ENCODE measurements around the gene OXCT2.
"Not testable (repeated sequence)": the region's sequence is repeated elsewhere in the genome, so short reads cannot be mapped to it uniquely, and the experiment has no call there.

Gene OXCT2

GRCh38 chr1:39791838-39792237 is 20.7 kb upstream of the OXCT2 start:
- no peak overlapping the region for H3K4me3 ChIP-seq (ENCODE audit: low read depth, low read length)
- TF ChIP-seq CTCF (IDR thresholded peaks at IDR 0.05; ENCODE audit: low read depth, low read length): no peak

- H3K4me3 ChIP-seq (ENCODE audit: low read depth, low read length): no peak overlapping the region
- TF ChIP-seq CTCF (IDR thresholded peaks at IDR 0.05; ENCODE audit: low read depth, low read length): no peak
Measured at GRCh38 chr1:39789571-39790110, 18.5 kb upstream of the OXCT2 start.

- no peak for TF ChIP-seq CTCF (IDR thresholded peaks at IDR 0.05; ENCODE audit: low read depth, low read length)
- H3K4me3 ChIP-seq (ENCODE audit: low read depth, low read length): no peak within 1 kb of the TSS
Measured at GRCh38 chr1:39788758-39789570, 17.8 kb upstream of the OXCT2 start, which contains the start of gene BMP8B. Gene BMP8B (minus strand): TSS chr1:39788865. CDS start chr1:39788485, 380 bp downstream.

- H3K4me3 ChIP-seq (ENCODE audit: low read depth, low read length): no peak overlapping the region
Measured at GRCh38 chr1:39788426-39788757, 17.2 kb upstream of the OXCT2 start.

GRCh38 chr1:39787964-39788363 is 16.8 kb upstream of the OXCT2 start:
- not testable (repeated sequence) for H3K4me3 ChIP-seq (ENCODE audit: low read depth, low read length)

More at GRCh38 chr1:39788426-39788757, 17.2 kb upstream of the OXCT2 start:
- TF ChIP-seq CTCF (IDR thresholded peaks at IDR 0.05; ENCODE audit: low read depth, low read length): no peak

- no peak overlapping the region for H3K4me3 ChIP-seq (ENCODE audit: low read depth, low read length)
- no peak for TF ChIP-seq CTCF (IDR thresholded peaks at IDR 0.05; ENCODE audit: low read depth, low read length)
Measured at GRCh38 chr1:39787468-39787867, 16.3 kb upstream of the OXCT2 start.

GRCh38 chr1:39787108-39787375 is 15.9 kb upstream of the OXCT2 start:
- H3K4me3 ChIP-seq (ENCODE audit: low read depth, low read length): not testable (repeated sequence)

GRCh38 chr1:39786303-39787107 is 15.4 kb upstream of the OXCT2 start:
- not testable (repeated sequence) for H3K4me3 ChIP-seq (ENCODE audit: low read depth, low read length)

GRCh38 chr1:39782685-39783084 is 11.5 kb upstream of the OXCT2 start:
- H3K4me3 ChIP-seq (ENCODE audit: low read depth, low read length): not testable (repeated sequence)

All from WI38 (cell line).